ENCODE results near the gene GMCL1. TPM values are rescaled to one million over a fixed set of nuclear protein-coding genes. Genes with fewer than 3 reads are reported as not detected.
A peak's percentile ranks its signal among the peaks of the same experiment; 100 is the strongest.

GMCL1 gene
- total RNA-seq, 6 experiments from 2014 or later: 5.8 to 11.4 (median 6.8) TPM

DNA sequence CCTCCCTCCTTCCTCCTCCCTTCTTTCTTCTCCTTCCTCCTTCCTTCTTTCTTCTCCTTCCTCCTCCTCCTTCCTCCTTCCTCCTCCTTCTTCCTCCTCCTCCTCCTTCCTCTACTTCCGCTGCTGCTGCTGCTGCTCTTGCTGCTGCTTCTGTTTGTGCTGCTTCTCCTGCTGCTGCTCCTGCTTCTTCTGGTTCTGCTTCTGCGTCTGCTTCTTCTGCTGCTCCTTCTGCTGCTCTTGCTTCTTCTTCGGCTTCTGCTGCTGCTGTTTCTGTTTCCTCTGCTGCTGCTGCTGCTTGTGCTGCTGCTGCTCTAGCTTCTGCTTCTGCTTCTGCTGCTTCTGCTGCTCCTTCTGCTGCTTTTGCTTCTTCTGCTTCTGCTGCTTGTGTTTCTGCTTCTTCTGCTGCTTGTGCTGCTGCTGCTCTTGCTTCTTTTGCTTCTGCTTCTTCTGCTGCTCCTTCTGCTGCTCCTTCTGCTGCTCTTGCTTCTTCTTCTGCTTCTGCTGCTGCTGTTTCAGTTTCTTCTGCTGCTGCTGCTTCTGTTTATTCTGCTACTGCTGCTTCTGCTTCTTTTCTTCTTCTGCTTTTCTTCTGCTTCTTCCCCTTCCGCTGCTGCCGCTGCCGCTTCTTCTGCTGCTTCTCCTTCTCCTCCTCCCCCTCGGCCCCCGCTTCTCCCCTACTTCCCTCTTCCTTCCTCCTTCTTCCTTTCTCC is 72.9 kb downstream of the GMCL1 start:
- Histone ChIP-seq H3K27ac (no peak overlapping the region), H3K4me3 (no peak overlapping the region), H3K9me3 (no peaks in the 10 kb centered on the region), H3K36me3 (peaks cover 0 to 74% (median 20%) of the 10 kb centered on the region in 4 donors), H3K27me3 (no peaks in the 10 kb centered on the region), H3K4me1 (no peaks in the 10 kb centered on the region)
- intact Hi-C loops (cut with DNase I): no loop called here
- no peak for TF ChIP-seq POLR2A (IDR thresholded peaks at IDR 0.05)
- TF ChIP-seq, protein P1, sequence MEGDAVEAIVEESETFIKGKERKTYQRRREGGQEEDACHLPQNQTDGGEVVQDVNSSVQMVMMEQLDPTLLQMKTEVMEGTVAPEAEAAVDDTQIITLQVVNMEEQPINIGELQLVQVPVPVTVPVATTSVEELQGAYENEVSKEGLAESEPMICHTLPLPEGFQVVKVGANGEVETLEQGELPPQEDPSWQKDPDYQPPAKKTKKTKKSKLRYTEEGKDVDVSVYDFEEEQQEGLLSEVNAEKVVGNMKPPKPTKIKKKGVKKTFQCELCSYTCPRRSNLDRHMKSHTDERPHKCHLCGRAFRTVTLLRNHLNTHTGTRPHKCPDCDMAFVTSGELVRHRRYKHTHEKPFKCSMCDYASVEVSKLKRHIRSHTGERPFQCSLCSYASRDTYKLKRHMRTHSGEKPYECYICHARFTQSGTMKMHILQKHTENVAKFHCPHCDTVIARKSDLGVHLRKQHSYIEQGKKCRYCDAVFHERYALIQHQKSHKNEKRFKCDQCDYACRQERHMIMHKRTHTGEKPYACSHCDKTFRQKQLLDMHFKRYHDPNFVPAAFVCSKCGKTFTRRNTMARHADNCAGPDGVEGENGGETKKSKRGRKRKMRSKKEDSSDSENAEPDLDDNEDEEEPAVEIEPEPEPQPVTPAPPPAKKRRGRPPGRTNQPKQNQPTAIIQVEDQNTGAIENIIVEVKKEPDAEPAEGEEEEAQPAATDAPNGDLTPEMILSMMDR (IDR thresholded peaks at IDR 0.05): no peak
- 20% methylated on average over 8 of the region's 8 CpGs for WGBS (ENCODE audit: insufficient coverage, low coverage, low lambda C conversion rate, missing lambda C conversion rate)
- ATAC-seq (peak in 3 of 4 donors; percentile 27 to 41 (median 35)), DNase-seq (peak in 2 of 3 donors; percentile 46 to 66)

GRCh38 chr2:69907216-69907615 is 77.8 kb downstream of the GMCL1 start:
- DNase-seq: no peak
- peaks cover 0 to 53% (median 9%) of the 10 kb centered on the region in 4 donors for H3K36me3 ChIP-seq
- H3K4me3 ChIP-seq: no peak overlapping the region
- intact Hi-C loops (cut with DNase I): loop anchor here in 1 of 2 donors (5.0 kb wide), 1 partner anchor 240 kb away; no protein-coding TSS in a partner anchor
- no peak for ATAC-seq
- H3K9me3 ChIP-seq: no peaks in the 10 kb centered on the region
- no peak overlapping the region for H3K27ac ChIP-seq
- no peak for TF ChIP-seq POLR2A (IDR thresholded peaks at IDR 0.05)
- TF ChIP-seq, protein P1 (IDR thresholded peaks at IDR 0.05): no peak
- H3K4me1 ChIP-seq: no peaks in the 10 kb centered on the region
- H3K27me3 ChIP-seq: no peaks in the 10 kb centered on the region

GRCh38 chr2:69911985-69912563 is 82.6 kb downstream of the GMCL1 start:
- Histone ChIP-seq H3K36me3 (peaks cover 0 to 19% (median 0%) of the 10 kb centered on the region in 4 donors), H3K27ac (peak overlapping the region in 2 of 3 donors; percentile 19 to 100), H3K4me3 (no peak overlapping the region), H3K4me1 (peaks cover 0 to 6% (median 3%) of the 10 kb centered on the region in 4 donors), H3K27me3 (no peaks in the 10 kb centered on the region), H3K9me3 (no peaks in the 10 kb centered on the region)
- intact Hi-C loops (cut with DNase I): loop anchor here (5.0 to 10.0 kb wide), 3 partner anchors 153 to 230 kb away; no protein-coding TSS in a partner anchor
- WGBS (ENCODE audit: insufficient coverage, low coverage, low lambda C conversion rate, missing lambda C conversion rate): 2% methylated on average over 2 of the region's 2 CpGs
- no peak for DNase-seq
- TF ChIP-seq, protein P1 (IDR thresholded peaks at IDR 0.05): peak; percentile 55 to 64 (median 62)
- no peak for TF ChIP-seq POLR2A (IDR thresholded peaks at IDR 0.05)
- ATAC-seq: no peak

GRCh38 chr2:69914164-69914949 is 84.9 kb downstream of the GMCL1 start:
- DNase-seq (peak; percentile 98 to 100 (median 100)), ATAC-seq (peak; percentile 85 to 95 (median 90))
- Histone ChIP-seq H3K4me3 (peak overlapping the region; percentile 60 to 64 (median 62)), H3K4me1 (peaks cover 0 to 6% (median 3%) of the 10 kb centered on the region in 4 donors), H3K36me3 (peaks cover 0 to 21% (median 2%) of the 10 kb centered on the region in 4 donors), H3K27me3 (no peaks in the 10 kb centered on the region), H3K27ac (peak overlapping the region; percentile 98 to 100 (median 100)), H3K9me3 (no peaks in the 10 kb centered on the region)
- WGBS (ENCODE audit: insufficient coverage, low coverage, low lambda C conversion rate, missing lambda C conversion rate): 0% methylated on average over 31 of the region's 56 CpGs
- TF ChIP-seq, protein P1 (IDR thresholded peaks at IDR 0.05): peak; percentile 5 to 50 (median 28)
- peak; percentile 88 for TF ChIP-seq POLR2A (IDR thresholded peaks at IDR 0.05)
- intact Hi-C loops (cut with DNase I): loop anchor here (5.0 to 10.0 kb wide), 3 partner anchors 150 to 228 kb away; no protein-coding TSS in a partner anchor

Data from right lobe of liver (tissue), 6 donors.